ENCODE measurements around the gene OR2F2. TPM values are rescaled to one million over a fixed set of nuclear protein-coding genes. Genes with fewer than 3 reads are reported as not detected.

The OR2F2 gene
- polyA plus RNA-seq, 1 experiment, result not detected

- H3K27me3 ChIP-seq (ENCODE audit: control insufficient read depth, insufficient read depth, low read length), result no peaks in the 10 kb centered on the region
- no peak overlapping the region for H3K4me3 ChIP-seq (ENCODE audit: low read depth, low read length)
- ChIA-PET POLR2A (no interaction called here), CTCF (interaction anchor here (0.8 kb wide), 1 partner anchor 23 kb away, joined by 3 read pairs; no protein-coding TSS in a partner anchor)
- TF ChIP-seq CTCF (IDR thresholded peaks at IDR 0.05; ENCODE audit: insufficient read depth, low read depth, low read length), result no peak
- no peak for DNase-seq (ENCODE audit: low read depth)
- H3K36me3 ChIP-seq (ENCODE audit: control insufficient read depth, insufficient read depth, low read length), result no peaks in the 10 kb centered on the region
These were observed 28.1 kb upstream of the OR2F2 start for GRCh38 chr7:143906895-143907294.

GRCh38 chr7:143908120-143908519 is 26.9 kb upstream of the OR2F2 start:
- Histone ChIP-seq H3K27me3 (ENCODE audit: control insufficient read depth, insufficient read depth, low read length) (no peaks in the 10 kb centered on the region), H3K4me3 (ENCODE audit: low read depth, low read length) (no peak overlapping the region), H3K36me3 (ENCODE audit: control insufficient read depth, insufficient read depth, low read length) (no peaks in the 10 kb centered on the region)
- CTCF ChIA-PET, result no interaction called here
- no peak for TF ChIP-seq CTCF (IDR thresholded peaks at IDR 0.05; ENCODE audit: insufficient read depth, low read depth, low read length)
- POLR2A ChIA-PET, result no interaction called here
- DNase-seq (ENCODE audit: low read depth), result no peak

GRCh38 chr7:143909863-143910262 is 25.2 kb upstream of the OR2F2 start:
- no peaks in the 10 kb centered on the region for H3K27me3 ChIP-seq (ENCODE audit: control insufficient read depth, insufficient read depth, low read length)
- ChIA-PET CTCF (interaction anchor here (1.1 kb wide), 1 partner anchor 9 kb away, joined by 3 read pairs; no protein-coding TSS in a partner anchor), POLR2A (interaction anchor here (0.6 kb wide), 1 partner anchor 22 kb away, joined by 3 read pairs; no protein-coding TSS in a partner anchor)
- H3K4me3 ChIP-seq (ENCODE audit: low read depth, low read length), result no peak overlapping the region
- H3K36me3 ChIP-seq (ENCODE audit: control insufficient read depth, insufficient read depth, low read length), result no peaks in the 10 kb centered on the region
- DNase-seq (ENCODE audit: low read depth), result no peak
- TF ChIP-seq CTCF (IDR thresholded peaks at IDR 0.05; ENCODE audit: insufficient read depth, low read depth, low read length), result no peak

GRCh38 chr7:143910473-143911248 is 24.4 kb upstream of the OR2F2 start:
- Histone ChIP-seq H3K27me3 (ENCODE audit: control insufficient read depth, insufficient read depth, low read length) (no peaks in the 10 kb centered on the region), H3K36me3 (ENCODE audit: control insufficient read depth, insufficient read depth, low read length) (no peaks in the 10 kb centered on the region), H3K4me3 (ENCODE audit: low read depth, low read length) (no peak overlapping the region)
- ChIA-PET CTCF (interaction anchor here (1.1 to 1.8 kb wide), 3 partner anchors 8 to 11 kb away, joined by 3 to 9 read pairs (median 3); partner anchors contain the start of gene TCAF1), POLR2A (interaction anchor here (0.6 to 1.1 kb wide), 2 partner anchors 9 to 21 kb away, joined by 3 to 5 read pairs; partner anchors contain the start of gene TCAF1)
- no peak for TF ChIP-seq CTCF (IDR thresholded peaks at IDR 0.05; ENCODE audit: insufficient read depth, low read depth, low read length)
- no peak for DNase-seq (ENCODE audit: low read depth)

- Histone ChIP-seq H3K36me3 (ENCODE audit: control insufficient read depth, insufficient read depth, low read length) (no peaks in the 10 kb centered on the region), H3K4me3 (ENCODE audit: low read depth, low read length) (no peak overlapping the region), H3K27me3 (ENCODE audit: control insufficient read depth, insufficient read depth, low read length) (no peaks in the 10 kb centered on the region)
- no peak for DNase-seq (ENCODE audit: low read depth)
- TF ChIP-seq CTCF (IDR thresholded peaks at IDR 0.05; ENCODE audit: insufficient read depth, low read depth, low read length), result no peak
- POLR2A ChIA-PET, result no interaction called here
- CTCF ChIA-PET, result interaction anchor here (0.6 to 1.1 kb wide), 3 partner anchors 9 to 67 kb away, joined by 3 to 4 read pairs (median 3); no protein-coding TSS in a partner anchor
These were observed 21.0 kb upstream of the OR2F2 start for GRCh38 chr7:143913945-143914615.
